Calu3 (cell line): ENCODE measurements around the gene ACTL7B. TPM values are rescaled to one million over a fixed set of nuclear protein-coding genes. Genes with fewer than 3 reads are reported as not detected.
"Not testable (repeated sequence)": the region's sequence is repeated elsewhere in the genome, so short reads cannot be mapped to it uniquely, and the experiment has no call there.

Experiments used
- BruUV-seq: library from RNA; stranded (reverse); fragments of 400-500 nt; replicated peaks from 2 replicates; lab custom pipeline; 2021; lab: Mats Ljungman, UMichigan
- CTCF ChIA-PET: fragments of 300-600 bp; sonication (Branson Sonifier 250); formaldehyde crosslinking; loops from one replicate; lab custom pipeline; 2022; ENCODE audit warnings: antibody characterized with exemption; lab: Charles Lee
- DNase-seq: peaks from one replicate; pipeline ENCODE4 v3.0.0; 2022
- H3K27ac Mint-ChIP-seq: one replicate; pipeline ENCODE4 v1.8.0; 2022; ENCODE audit warnings: mixed read lengths; ENCODE audit not compliant: unreplicated experiment
- H3K27me3 Mint-ChIP-seq: one replicate; pipeline ENCODE4 v1.8.0; 2022; ENCODE audit warnings: mixed read lengths; ENCODE audit not compliant: unreplicated experiment
- H3K36me3 Mint-ChIP-seq: one replicate; pipeline ENCODE4 v1.8.0; 2022; ENCODE audit warnings: mild to moderate bottlenecking, moderate library complexity, mixed read lengths; ENCODE audit not compliant: insufficient read depth, unreplicated experiment
- H3K4me1 Mint-ChIP-seq: one replicate; pipeline ENCODE4 v1.8.0; 2022; ENCODE audit warnings: mild to moderate bottlenecking, low read depth, mixed read lengths; ENCODE audit not compliant: unreplicated experiment
- H3K4me3 Mint-ChIP-seq: one replicate; pipeline ENCODE4 v1.8.0; 2022; ENCODE audit warnings: mild to moderate bottlenecking, low read depth, moderate library complexity, mixed read lengths; ENCODE audit not compliant: unreplicated experiment
- H3K9me3 Mint-ChIP-seq: one replicate; pipeline ENCODE4 v1.8.0; 2022; ENCODE audit warnings: low read depth, mixed read lengths; ENCODE audit not compliant: unreplicated experiment
- intact Hi-C: fragments of 100-400 bp; cut with micrococcal nuclease; formaldehyde crosslinking; loops from one replicate; pipeline ENCODE4 v1.10.0; 2022; ENCODE audit not compliant: unreplicated experiment
- total RNA-seq: library from RNA; stranded (reverse); gene quantifications from 2 replicates; pipeline ENCODE4 v1.2.3, GENCODE V29; 2022
- TF ChIP-seq, protein P1 (sequence below): fragments of 200-600 bp; IDR thresholded peaks from one replicate; pipeline ENCODE4 v1.8.0; 2022; ENCODE audit warnings: antibody characterized with exemption; ENCODE audit not compliant: unreplicated experiment

ACTL7B gene
- total RNA-seq, 1 experiment from 2014 or later: not detected

DNA sequence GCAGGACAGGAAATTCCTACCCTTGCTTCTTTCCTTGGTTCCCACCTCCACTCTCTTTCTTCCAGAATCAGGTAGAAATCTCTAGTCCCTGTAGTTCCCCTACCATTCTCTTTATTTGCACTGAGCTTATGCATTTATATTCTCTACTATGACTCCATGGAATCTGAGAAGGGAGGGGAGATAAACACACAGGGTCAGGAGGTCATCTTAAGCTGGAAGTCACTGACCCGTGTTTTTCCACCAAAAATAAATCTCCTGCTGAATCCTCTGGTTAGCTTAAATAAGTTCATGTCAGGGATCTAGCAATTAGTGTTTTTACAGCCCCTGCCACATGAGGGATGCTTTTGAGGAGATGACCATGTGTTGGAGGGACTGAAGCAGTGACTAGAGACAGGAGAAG is 3.7 kb downstream of the ACTL7B start:
- CTCF ChIA-PET: no interaction called here
- H3K9me3 Mint-ChIP-seq: no peaks in the 10 kb centered on the region
- no peaks in the 10 kb centered on the region for H3K4me1 Mint-ChIP-seq
- H3K27me3 Mint-ChIP-seq: peaks cover 22% of the 10 kb centered on the region
- no TSS peak for BruUV-seq
- H3K4me3 Mint-ChIP-seq: no peak overlapping the region
- intact Hi-C loops: no loop called here
- DNase-seq: no peak
- TF ChIP-seq, protein P1, sequence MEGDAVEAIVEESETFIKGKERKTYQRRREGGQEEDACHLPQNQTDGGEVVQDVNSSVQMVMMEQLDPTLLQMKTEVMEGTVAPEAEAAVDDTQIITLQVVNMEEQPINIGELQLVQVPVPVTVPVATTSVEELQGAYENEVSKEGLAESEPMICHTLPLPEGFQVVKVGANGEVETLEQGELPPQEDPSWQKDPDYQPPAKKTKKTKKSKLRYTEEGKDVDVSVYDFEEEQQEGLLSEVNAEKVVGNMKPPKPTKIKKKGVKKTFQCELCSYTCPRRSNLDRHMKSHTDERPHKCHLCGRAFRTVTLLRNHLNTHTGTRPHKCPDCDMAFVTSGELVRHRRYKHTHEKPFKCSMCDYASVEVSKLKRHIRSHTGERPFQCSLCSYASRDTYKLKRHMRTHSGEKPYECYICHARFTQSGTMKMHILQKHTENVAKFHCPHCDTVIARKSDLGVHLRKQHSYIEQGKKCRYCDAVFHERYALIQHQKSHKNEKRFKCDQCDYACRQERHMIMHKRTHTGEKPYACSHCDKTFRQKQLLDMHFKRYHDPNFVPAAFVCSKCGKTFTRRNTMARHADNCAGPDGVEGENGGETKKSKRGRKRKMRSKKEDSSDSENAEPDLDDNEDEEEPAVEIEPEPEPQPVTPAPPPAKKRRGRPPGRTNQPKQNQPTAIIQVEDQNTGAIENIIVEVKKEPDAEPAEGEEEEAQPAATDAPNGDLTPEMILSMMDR: no peak
- H3K27ac Mint-ChIP-seq: no peak overlapping the region
- no peaks in the 10 kb centered on the region for H3K36me3 Mint-ChIP-seq

DNA sequence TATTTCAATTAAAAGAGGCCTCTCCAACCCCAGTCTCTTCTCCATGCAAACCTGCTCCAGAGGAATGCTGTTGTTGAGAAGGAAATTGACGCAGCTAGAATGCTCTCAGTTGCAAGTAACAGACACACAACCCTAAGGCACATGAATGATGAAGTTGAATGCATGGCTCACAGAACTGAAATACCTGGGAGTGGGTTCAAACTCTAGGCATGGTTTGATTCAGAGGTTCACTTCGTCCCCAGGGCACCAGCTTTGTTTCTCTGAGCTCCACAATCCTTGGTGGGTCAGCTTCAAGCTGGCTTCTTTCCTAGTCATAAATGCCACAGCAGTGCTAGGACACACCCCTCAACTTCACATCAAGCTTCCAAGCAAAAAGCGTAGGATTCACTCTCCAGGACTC is 4.6 kb downstream of the ACTL7B start:
- H3K27ac Mint-ChIP-seq: no peak overlapping the region
- intact Hi-C loops: no loop called here
- CTCF ChIA-PET: no interaction called here
- H3K4me1 Mint-ChIP-seq: no peaks in the 10 kb centered on the region
- H3K4me3 Mint-ChIP-seq: no peak overlapping the region
- no peaks in the 10 kb centered on the region for H3K36me3 Mint-ChIP-seq
- BruUV-seq: no TSS peak
- H3K9me3 Mint-ChIP-seq: no peaks in the 10 kb centered on the region
- DNase-seq: no peak
- H3K27me3 Mint-ChIP-seq: peaks cover 22% of the 10 kb centered on the region
- TF ChIP-seq, protein P1: no peak

DNA sequence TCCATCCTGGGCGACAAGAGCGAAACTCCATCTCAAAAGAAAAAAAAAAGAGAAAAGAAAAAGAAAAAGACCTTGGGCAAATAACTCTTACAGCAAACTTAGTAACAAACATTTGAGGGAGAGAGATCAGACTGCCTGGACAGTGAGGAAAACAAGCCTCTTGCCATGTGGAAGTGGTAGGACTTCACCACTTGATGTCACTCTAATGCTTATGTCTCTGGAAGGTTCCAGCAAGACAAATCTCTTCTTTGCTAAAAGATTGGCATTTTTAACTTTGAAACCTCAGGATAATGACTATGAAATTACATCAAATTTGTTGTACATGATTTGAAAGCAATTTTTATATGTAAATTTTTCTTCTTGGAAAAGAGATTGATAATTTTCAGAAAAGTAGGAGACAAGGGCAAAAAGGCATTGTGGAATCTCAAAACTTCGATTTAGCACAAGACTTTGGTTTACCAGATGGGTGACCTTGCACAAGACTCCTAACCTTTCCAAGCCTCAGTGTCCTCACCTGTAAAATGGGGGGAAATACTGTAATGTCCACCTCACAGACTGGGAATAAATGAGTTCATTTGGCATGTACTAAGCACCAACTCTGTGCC is 5.4 kb downstream of the ACTL7B start:
- Mint-ChIP-seq H3K36me3 (no peaks in the 10 kb centered on the region), H3K27me3 (peaks cover 22% of the 10 kb centered on the region), H3K4me1 (no peaks in the 10 kb centered on the region), H3K9me3 (no peaks in the 10 kb centered on the region), H3K4me3 (no peak overlapping the region), H3K27ac (no peak overlapping the region)
- TF ChIP-seq, protein P1: no peak
- no peak for DNase-seq
- CTCF ChIA-PET: no interaction called here
- intact Hi-C loops: no loop called here
- BruUV-seq: no TSS peak

DNA sequence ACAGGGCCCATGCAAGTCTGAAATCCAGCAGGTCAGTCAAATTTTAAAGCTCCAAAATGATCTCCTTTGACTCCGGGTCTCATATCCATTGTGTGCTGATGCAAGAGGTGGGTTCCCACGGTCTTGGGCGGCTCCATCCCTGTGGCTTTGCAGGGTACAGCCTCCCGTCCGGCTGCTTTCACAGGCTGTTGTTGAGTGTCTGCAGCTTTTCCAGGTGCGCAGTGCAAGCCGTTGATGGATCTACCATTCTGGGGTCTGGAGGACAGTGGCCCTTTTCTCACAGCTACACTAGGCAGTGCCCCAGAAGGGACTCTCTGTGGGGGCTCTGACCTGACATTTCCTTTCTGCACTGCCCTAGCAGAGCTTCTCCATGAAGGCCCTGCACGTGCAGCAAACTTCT is 7.5 kb downstream of the ACTL7B start:
- H3K27ac Mint-ChIP-seq, DNase-seq, H3K9me3 Mint-ChIP-seq, intact Hi-C loops, BruUV-seq, H3K36me3 Mint-ChIP-seq, H3K4me3 Mint-ChIP-seq, H3K4me1 Mint-ChIP-seq: not testable (repeated sequence)
- peaks cover 22% of the 10 kb centered on the region for H3K27me3 Mint-ChIP-seq
- CTCF ChIA-PET: interaction anchor here (0.6 kb wide), 1 partner anchor 69 kb away, joined by 3 read pairs; no protein-coding TSS in a partner anchor

DNA sequence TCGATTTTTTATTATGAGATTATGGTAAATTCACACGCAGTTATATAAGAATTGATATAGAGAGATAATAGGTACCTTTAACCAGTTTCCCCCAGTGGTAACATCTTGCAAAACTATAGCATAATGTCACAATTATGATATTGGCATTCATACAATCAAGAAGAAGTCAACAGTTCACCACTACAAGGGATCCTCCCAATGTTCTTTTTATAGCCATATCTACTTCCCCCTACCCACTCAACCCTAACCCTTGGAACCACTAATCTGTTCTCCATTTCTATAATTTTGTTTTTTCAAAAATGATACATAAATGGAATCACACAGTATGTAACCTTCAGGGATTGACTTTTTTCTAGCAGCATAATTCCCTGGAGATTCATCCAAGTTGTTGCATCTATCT is 9.8 kb downstream of the ACTL7B start:
- Mint-ChIP-seq H3K27ac (no peak overlapping the region), H3K9me3 (no peaks in the 10 kb centered on the region), H3K4me3 (no peak overlapping the region), H3K27me3 (no peaks in the 10 kb centered on the region), H3K4me1 (no peaks in the 10 kb centered on the region), H3K36me3 (no peaks in the 10 kb centered on the region)
- no peak for DNase-seq
- BruUV-seq: no TSS peak
- intact Hi-C loops: no loop called here
- CTCF ChIA-PET: no interaction called here
- TF ChIP-seq, protein P1: no peak
